GM18517 (cell line): Measurements from ENCODE around the gene PSMD10.

Experiments used
- ATAC-seq: cut with Tn5 transposase; IDR thresholded peaks from one replicate; pipeline ENCODE4 v1.9.1; 2021; ENCODE audit warnings: mild to moderate bottlenecking, moderate library complexity; ENCODE audit not compliant: unreplicated experiment

PSMD10 gene

DNA sequence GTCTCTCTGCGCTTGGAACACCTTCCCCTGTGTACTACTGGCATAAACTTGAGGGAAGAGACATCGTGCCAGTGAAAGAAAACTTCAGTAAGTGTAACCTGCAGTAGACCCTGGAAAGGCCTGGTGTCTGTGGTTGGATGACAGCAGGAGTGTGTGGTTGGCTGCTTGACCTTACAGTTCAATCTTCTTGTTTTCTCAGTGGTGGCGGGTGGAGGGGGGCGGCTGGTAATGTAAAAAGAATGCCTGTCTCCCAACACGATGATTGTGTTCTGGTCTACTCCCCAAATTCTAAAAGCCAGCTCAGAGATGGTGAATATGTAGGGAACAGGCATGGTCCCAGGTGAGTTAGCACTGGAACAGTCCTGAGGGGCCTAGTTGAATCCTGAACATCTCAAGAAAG is 18.6 kb downstream of the PSMD10 start:
- ATAC-seq: no peak

DNA sequence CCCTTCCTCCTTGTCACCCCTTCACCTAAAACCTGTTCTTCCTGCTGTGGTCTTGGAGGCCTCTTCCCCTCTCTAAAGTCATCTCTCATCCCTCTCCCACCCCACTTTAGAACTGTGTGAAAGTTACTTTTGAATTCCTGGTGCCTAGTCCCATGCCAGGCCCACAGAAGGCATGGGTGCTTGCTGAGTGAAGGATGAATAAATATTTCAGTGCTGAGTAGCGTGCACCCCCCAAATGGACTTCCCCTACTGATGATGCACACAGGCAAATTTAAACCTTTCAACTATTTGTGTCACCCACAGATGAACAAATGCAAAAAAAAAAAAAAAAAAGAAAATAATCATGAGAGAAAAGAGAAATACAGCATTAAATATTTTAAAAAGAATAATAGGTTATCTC is 19.8 kb downstream of the PSMD10 start:
- no peak for ATAC-seq

DNA sequence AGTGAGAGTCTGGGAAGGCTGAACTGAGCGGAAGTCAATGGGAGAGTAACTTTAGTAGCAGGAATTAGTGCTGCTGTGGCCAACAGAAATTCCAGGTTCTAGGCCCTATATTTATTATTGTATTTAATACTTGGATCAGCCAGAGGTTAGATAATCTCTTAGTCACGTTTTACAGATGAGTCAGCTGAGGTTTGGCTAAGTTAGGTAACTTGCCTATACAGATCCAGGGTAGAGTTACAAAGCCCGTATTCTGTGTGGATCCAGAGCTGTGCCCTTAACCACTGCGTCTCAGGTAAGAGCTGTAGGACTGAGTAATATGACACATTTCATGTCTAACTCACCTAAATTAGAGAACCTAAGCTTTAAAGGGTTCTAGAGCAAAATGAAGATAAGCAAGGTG is 20.5 kb downstream of the PSMD10 start:
- ATAC-seq: no peak

DNA sequence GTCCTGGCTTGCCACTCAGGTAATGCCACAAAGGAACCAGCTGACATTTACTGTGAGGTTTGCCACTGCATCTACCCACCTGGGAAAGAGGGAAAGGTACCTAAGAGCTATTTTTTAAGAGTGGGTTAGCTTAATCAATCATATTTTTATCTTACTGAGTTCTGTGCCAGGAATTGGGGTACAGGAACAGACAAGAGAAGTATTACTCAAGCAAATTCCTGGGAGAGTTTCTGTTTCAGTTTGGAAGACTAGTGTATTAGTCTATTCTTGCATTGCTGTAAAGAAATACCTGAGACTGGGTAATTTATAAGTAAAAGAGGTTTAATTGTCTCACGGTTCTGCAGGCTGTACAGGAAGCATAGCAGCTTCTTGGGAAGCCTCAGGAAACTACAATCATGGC is 23.2 kb downstream of the PSMD10 start:
- no peak for ATAC-seq

DNA sequence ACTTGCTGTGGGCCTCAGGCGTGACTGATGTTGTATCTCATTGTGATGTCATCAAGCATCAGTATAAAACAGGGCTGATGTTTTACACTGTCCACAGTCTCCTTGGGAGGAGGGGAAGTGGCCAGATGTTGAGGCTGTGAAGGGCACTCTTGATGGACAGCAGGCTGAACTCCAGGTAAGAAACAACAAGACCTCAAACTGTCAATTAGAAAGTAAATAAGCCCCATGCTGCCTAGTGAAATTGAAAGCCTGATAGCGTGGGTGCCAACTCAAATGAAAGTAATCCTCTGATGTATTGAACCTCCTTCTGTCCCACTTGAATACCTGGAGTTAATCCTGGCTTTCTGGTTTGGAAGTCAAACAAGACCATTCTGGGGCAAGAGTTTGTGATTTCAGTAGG is 26.7 kb downstream of the PSMD10 start:
- ATAC-seq: no peak

DNA sequence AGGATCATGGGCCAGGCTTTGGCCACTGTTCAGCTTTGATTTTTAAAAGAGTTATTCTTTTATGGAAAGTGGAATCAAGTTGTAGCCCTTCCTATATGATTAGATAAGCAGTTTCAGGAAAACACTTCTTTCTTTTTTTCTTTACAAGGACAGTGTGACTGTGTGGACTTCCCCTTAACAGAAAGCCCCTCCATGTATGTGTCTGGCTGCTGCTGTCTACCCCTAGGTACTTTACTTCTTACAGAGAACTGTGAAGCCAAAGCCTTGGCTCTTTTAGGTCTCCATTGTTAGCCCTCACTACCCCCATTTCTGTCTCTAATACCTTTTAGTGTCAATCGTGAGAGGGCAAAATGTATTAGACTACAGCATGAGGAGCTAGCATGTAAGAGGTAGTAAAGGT is 27.3 kb downstream of the PSMD10 start:
- ATAC-seq: no peak

DNA sequence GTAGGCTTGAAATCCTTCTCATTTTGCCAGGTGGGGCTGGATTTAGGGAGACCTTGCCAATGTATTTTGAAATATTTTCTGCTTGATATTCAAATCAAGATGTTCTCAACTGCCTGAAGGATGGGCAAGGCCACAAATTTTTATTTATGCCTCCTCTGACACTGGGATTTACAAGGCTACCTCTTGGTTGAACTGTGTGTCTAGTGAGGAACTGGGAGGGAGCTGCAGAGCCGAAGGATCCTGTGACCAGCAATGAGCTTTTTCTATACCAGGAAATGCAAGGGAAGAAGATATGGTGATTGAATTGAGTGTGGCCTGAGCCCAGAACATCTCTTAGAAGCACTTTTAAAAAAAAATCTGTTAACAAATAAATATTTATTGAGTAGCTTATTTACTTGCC is 31.5 kb downstream of the PSMD10 start:
- no peak for ATAC-seq

DNA sequence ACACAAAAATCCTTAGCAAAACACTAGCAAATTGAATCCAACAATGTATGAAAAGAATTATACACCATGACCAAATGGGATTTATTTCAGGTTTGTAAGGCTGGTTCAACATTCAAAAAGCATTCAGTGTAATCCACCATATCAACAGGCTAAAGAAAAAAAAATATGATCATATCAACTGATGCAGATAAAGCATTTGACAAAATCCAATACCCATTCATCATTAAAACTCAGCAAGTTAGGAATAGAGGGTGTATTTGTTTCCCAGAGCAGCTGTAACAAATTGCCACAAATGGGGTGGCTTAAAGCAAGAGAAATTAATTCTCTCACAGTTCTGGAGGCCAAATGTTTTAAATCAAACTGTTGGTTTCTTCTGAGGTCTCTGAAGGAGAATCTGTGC is 35.8 kb downstream of the PSMD10 start:
- no peak for ATAC-seq

DNA sequence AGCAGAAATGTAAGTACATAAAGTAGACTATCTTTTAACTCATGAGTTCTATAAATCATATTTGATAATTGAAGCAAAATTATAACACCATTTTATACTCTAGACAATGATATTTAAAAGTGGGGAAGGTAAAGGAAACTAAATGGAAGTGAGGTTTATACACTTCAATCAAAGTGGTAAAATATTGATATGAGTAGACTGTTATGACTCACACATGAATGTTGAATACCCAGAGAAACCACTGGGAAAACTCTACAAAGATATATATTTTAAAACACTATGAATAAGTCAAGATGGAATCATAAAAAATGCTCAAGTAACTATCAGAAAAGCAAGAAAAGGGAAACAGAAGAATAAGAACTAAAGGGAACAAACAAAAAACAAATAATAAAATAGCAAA is 38.1 kb downstream of the PSMD10 start:
- no peak for ATAC-seq

DNA sequence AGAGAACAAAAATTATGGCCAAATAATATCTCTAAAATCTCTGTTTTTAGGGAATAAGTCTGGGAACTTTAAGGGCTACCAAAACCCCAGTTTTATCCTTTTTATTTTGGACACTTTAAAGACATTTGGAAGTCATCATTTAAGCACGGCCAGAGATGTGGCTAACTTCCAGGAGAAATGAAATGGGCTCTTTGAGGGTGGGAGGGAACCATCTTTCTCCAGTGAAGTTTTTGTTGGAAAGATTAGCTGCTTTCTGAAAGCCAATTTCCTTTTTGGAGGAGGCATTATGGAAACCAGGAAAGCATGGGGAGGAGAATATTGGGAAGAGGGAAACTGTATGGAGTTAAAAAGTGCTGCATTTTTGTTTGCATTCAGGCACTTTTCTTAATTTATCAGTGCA is 41.7 kb downstream of the PSMD10 start:
- no peak for ATAC-seq

DNA sequence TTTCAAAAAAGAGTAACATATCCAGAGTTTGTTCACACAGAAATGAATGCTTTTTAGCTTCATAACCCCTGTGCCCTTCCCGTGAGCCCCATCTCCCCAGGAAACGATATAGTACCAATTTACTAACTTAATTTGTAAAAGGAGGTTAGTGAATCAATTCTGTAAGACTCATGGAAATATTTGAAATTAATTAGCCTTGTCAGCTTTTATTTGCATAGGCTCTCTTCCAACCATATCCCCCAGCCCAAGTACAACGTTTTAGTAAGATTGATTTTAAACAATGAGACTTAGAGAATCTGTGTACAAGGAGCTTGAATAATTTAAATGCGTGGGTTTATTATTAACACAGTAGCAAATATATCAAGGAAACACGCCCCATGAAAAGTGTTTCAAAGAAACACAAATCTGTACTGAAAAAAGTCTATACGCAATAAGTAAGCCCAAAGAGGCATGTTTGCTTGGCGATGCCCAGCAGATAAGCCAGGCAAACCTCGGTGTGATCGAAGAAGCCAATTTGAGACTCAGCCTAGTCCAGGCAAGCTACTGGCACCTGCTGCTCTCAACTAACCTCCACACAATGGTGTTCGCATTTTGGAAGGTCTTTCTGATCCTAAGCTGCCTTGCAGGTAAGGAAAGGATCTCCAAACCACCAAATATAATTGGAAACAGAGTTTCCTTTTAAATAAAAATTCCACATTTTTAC is 46.6 kb downstream of the PSMD10 start, which contains the start of gene VSIG1:
Gene VSIG1 (plus strand): TSS at position 512 of the 703 bp plus-strand sequence. CDS start 66 bp downstream, at position 578.
- ATAC-seq: no peak

DNA sequence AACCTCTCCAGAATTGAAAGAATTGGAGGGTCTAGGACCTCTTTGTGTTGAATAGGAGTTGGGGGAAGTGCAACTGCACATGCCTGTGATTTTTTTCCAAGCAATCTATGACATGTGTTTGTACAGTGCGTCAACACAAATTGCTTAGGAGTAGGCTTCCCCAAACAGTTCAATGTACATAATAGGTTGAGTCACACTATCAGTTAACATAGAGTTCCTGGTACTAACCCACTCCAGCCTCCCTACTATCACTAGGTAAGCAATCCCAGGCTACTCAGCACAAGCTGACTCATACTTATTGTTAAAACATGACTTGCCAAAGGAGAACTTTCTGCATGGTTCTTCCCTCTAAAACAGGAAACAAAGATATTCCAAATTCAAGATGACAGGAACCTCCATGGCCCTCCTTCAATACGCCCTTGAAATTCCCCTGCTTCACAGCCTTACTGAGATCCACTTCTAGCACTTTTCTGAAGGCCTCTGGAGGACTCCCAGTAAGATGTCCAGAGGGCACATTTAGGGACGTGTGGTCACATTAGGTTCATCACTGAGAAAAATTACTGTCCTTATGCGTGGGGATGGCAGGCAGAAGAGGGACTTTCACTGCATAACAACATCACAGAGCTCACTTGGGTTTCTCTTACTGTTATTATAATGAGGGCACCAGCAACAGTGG is 54.9 kb downstream of the PSMD10 start:
- no peak for ATAC-seq

DNA sequence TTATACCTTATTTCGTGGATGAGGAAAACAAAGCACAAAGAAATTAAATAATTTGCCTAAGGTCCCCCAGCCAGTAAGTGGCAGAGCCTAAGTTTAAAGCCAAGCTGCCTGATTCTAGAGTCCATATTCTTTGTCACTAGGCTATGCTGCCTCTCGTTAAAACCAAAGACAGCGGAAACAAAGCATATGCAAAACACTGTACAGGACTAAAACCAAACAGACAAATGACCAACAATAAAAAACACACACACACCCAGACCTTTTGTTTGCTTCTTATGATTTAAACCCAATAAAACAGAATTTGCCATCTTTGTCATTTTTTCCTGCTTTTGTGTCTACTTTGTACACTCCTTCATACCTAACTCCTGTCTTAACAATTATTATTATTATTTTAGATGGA is 56.6 kb downstream of the PSMD10 start:
- no peak for ATAC-seq
